Upper lobe of left lung (tissue), 6 donors: ENCODE measurements around the gene IAH1. TPM values are rescaled to one million over a fixed set of nuclear protein-coding genes. Genes with fewer than 3 reads are reported as not detected.

Experiments
- ATAC-seq, 2 donors: fragments of 200-7000 bp; cut with Tn5 transposase; one replicate each; pipeline ENCODE4 v1.9.1; 2022; ENCODE audit warnings: mild to moderate bottlenecking in 2 of 2, moderate library complexity in 2 of 2; ENCODE audit not compliant: low FRiP score in 2 of 2
- DNase-seq, 2 donors: peaks; one replicate each; pipeline ENCODE4 v3.0.0-alpha.2; 2019 to 2020
- H3K27ac ChIP-seq, 4 donors: fragments of 200-600 bp; sonication (generic); one replicate each; pipeline ENCODE4 v1.5.1; 2016 to 2019
- H3K27me3 ChIP-seq, 4 donors: fragments of 200-600 bp; sonication (generic); one replicate each; pipeline ENCODE4 v1.5.1; 2017 to 2019
- H3K36me3 ChIP-seq, 4 donors: fragments of 200-600 bp; sonication (generic); one replicate each; pipeline ENCODE4 v1.5.1; 2016 to 2019
- H3K4me1 ChIP-seq, 4 donors: fragments of 200-600 bp; sonication (generic); one replicate each; pipeline ENCODE4 v1.5.1; 2018 to 2019
- H3K4me3 ChIP-seq, 4 donors: fragments of 200-600 bp; sonication (generic); one replicate each; pipeline ENCODE4 v1.5.1; 2017 to 2019; ENCODE audit warnings: mild to moderate bottlenecking in 2 of 4, moderate library complexity in 1 of 4
- H3K9me3 ChIP-seq, 4 donors: fragments of 200-600 bp; sonication (generic); one replicate each; pipeline ENCODE4 v1.5.1; 2018 to 2019
- EP300 ChIP-seq, 4 donors: sonication (generic); formaldehyde crosslinking; IDR thresholded peaks; one replicate each; pipeline ENCODE4 v1.5.1; 2017; ENCODE audit warnings: antibody characterized with exemption in 4 of 4, control low read depth in 2 of 4
- POLR2A ChIP-seq, 4 donors: fragments of 450-650 bp; IDR thresholded peaks; one replicate each; pipeline ENCODE4 v1.5.1; 2016 to 2017; ENCODE audit warnings: antibody characterized with exemption in 4 of 4, mild to moderate bottlenecking in 2 of 4
- POLR2AphosphoS5 ChIP-seq, 2 donors: sonication (generic); formaldehyde crosslinking; IDR thresholded peaks; one replicate each; pipeline ENCODE4 v1.5.1; 2017; ENCODE audit warnings: antibody characterized with exemption in 2 of 2
- WGBS, 2 donors: methylation state at CpG; one replicate each; pipeline ENCODE4 v1.1.5; 2017 to 2018; 5-methylcytosine and 5-hydroxymethylcytosine counted together
- total RNA-seq, 6 donors: library from RNA; depleted of rRNA in 4 of 6; stranded (reverse); fragments of >200 nt in 4 of 6; gene quantifications; one replicate each; pipeline versions ENCODE4 v1.1.0 to v1.2.1, GENCODE V29; 2016 to 2021
- TF ChIP-seq, protein P1 (sequence below), 6 experiments: fragments of 450-650 bp in 4 of 6; fragments of 200-600 bp in 2 of 6; sonication (generic) in 2 of 6; IDR thresholded peaks; one replicate each; pipeline ENCODE4 v1.5.1; 2016 to 2019; ENCODE audit warnings: antibody characterized with exemption in 6 of 6
- donor health status: DM: no; HTN: no; CAD: no; lungs with moderate emphysema.
- donor health status: DM: no; HTN: yes; CAD: no; lungs with severe emphysema.

The IAH1 gene
- total RNA-seq, 6 donors from 2014 or later = 16.1 to 46.1 (median 39.3) TPM

DNA sequence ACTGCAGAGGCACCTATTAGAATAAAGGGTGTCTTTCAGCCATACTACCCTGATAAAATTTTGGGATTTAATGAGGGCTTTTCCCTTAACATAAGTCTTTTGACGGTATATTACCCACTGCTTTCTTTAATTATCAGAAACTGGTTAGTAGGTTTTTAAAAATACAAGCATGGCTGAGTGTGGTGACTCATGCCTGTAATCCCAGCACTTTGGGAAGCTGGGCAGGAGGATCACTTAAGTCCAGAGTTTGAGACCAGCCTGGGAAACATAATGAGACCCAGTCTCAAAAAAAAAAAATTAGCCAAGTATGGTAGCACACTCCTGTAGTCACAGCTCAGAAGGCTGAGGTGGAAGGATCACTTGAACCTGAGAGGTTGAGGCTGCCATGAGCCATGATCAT is 34.8 kb upstream of the IAH1 start:
- H3K36me3 ChIP-seq = peaks cover 19 to 92% (median 65%) of the 10 kb centered on the region in 4 donors
- H3K27ac ChIP-seq = no peak overlapping the region
- no peaks in the 10 kb centered on the region for H3K4me1 ChIP-seq
- H3K4me3 ChIP-seq = no peak overlapping the region
- no peaks in the 10 kb centered on the region for H3K27me3 ChIP-seq
- 96 to 100% methylated on average over 1 of the region's 1 CpG for WGBS, 2 donors
- no peaks in the 10 kb centered on the region for H3K9me3 ChIP-seq
- DNase-seq (no peak), ATAC-seq (no peak)
- TF ChIP-seq, protein P1, sequence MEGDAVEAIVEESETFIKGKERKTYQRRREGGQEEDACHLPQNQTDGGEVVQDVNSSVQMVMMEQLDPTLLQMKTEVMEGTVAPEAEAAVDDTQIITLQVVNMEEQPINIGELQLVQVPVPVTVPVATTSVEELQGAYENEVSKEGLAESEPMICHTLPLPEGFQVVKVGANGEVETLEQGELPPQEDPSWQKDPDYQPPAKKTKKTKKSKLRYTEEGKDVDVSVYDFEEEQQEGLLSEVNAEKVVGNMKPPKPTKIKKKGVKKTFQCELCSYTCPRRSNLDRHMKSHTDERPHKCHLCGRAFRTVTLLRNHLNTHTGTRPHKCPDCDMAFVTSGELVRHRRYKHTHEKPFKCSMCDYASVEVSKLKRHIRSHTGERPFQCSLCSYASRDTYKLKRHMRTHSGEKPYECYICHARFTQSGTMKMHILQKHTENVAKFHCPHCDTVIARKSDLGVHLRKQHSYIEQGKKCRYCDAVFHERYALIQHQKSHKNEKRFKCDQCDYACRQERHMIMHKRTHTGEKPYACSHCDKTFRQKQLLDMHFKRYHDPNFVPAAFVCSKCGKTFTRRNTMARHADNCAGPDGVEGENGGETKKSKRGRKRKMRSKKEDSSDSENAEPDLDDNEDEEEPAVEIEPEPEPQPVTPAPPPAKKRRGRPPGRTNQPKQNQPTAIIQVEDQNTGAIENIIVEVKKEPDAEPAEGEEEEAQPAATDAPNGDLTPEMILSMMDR (IDR thresholded peaks at IDR 0.05) = no peak
- TF ChIP-seq POLR2AphosphoS5 (IDR thresholded peaks at IDR 0.05) (no peak), POLR2A (IDR thresholded peaks at IDR 0.05) (no peak), EP300 (IDR thresholded peaks at IDR 0.05) (no peak)

DNA sequence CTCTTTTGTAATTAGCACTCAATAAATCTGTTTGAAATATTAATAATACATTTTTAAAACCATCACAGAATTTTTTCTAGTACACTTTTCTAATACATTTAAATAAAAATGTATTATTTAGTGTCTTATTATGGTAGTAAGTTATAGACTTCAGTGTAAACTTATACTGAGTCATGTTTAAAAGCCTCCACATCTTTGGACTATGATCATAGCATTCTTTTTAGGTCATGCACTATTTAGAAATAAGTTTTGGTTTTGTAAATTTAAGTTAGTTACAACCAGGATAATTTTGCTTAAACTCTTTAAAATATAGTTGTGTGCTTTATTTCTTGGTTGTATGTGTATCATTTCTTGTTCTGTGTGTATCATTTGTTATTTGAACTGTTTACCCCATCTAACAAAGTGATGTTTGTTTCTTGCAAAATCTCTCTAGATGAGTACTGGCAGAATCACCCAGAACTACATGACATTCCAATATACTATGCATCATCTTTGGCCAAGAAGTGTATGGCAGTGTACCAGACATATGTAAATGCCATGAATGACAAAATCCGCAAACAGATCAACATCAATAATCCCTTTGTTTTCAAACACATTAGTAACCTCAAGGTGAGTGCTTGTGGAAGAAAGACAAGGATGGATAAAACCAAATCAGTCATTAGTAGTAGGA is 34.2 kb upstream of the IAH1 start:
- TF ChIP-seq EP300 (IDR thresholded peaks at IDR 0.05) = no peak
- H3K9me3 ChIP-seq = no peaks in the 10 kb centered on the region
- no peak for ATAC-seq
- H3K36me3 ChIP-seq = peaks cover 19 to 92% (median 67%) of the 10 kb centered on the region in 4 donors
- no peak overlapping the region for H3K27ac ChIP-seq
- no peak overlapping the region for H3K4me3 ChIP-seq
- no peaks in the 10 kb centered on the region for H3K4me1 ChIP-seq
- DNase-seq = no peak
- no peaks in the 10 kb centered on the region for H3K27me3 ChIP-seq
- WGBS, 2 donors = 95 to 100% methylated on average over 1 of the region's 1 CpG

DNA sequence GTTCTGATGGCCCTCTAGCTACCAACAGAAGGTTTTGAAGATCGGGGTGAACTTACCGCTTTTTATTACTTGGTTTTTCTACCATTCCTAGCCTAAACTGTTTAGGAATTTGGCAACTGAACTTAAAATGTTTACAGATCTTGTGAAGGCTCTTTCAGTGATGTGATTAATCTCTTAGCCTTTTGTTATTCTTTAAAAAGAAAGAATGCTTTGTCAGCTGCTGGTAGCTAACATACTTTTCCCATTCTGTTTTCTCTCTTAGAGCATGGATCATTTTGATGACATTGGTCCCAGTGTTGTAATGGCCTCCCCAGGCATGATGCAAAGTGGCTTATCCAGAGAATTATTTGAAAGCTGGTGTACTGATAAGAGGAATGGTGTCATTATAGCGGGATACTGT is 32.8 kb upstream of the IAH1 start:
- no peak overlapping the region for H3K4me3 ChIP-seq
- no peaks in the 10 kb centered on the region for H3K4me1 ChIP-seq
- H3K9me3 ChIP-seq = no peaks in the 10 kb centered on the region
- TF ChIP-seq POLR2A (IDR thresholded peaks at IDR 0.05) (no peak), EP300 (IDR thresholded peaks at IDR 0.05) (no peak), POLR2AphosphoS5 (IDR thresholded peaks at IDR 0.05) (no peak)
- TF ChIP-seq, protein P1 (IDR thresholded peaks at IDR 0.05) = no peak
- no peak overlapping the region for H3K27ac ChIP-seq
- peaks cover 14 to 88% (median 63%) of the 10 kb centered on the region in 4 donors for H3K36me3 ChIP-seq
- ATAC-seq (no peak), DNase-seq (no peak)
- no peaks in the 10 kb centered on the region for H3K27me3 ChIP-seq
- WGBS, 2 donors = 76 to 96% methylated on average over 3 of the region's 3 CpGs

DNA sequence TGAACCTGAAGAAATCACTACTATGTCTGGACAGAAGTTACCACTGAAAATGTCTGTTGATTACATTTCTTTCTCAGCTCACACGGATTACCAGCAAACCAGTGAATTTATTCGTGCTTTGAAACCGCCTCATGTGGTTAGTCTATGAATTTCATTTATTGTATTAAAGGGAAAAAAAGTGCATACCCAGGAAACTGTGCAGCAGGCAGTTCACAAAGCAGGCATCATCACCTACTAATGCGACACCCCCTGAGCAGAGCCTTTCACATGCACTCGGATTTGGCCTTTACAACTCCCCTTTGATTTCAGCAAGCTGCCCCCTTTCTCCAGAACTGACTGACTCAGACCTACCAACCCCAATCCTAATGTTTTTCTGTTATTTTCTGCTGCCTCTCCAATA is 30.8 kb upstream of the IAH1 start:
- H3K27ac ChIP-seq = no peak overlapping the region
- H3K4me1 ChIP-seq = no peaks in the 10 kb centered on the region
- H3K4me3 ChIP-seq = no peak overlapping the region
- TF ChIP-seq POLR2AphosphoS5 (IDR thresholded peaks at IDR 0.05) (no peak), EP300 (IDR thresholded peaks at IDR 0.05) (no peak), POLR2A (IDR thresholded peaks at IDR 0.05) (no peak)
- TF ChIP-seq, protein P1 (IDR thresholded peaks at IDR 0.05) = no peak
- 88 to 90% methylated on average over 5 of the region's 5 CpGs for WGBS, 2 donors
- no peaks in the 10 kb centered on the region for H3K27me3 ChIP-seq
- peaks cover 10 to 82% (median 55%) of the 10 kb centered on the region in 4 donors for H3K36me3 ChIP-seq
- no peaks in the 10 kb centered on the region for H3K9me3 ChIP-seq
- DNase-seq (no peak), ATAC-seq (no peak)

DNA sequence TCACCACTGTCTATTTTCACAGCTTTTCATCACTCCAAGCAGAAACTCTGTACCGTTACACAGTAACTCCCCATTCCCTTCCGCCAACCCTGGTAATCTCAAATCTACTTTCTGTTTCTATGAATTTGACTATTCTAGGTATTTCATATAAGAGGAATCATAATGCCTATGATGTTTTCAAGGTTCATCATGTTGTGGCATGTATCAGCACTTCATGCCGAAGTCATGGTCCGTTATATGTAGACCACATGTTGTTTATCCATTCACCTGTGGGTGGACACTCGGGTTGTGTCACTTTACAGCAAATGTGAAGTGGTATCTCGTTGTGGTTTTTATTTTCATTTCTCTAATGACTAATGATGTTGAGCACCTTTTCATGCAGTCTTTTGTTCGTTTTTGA is 29.3 kb upstream of the IAH1 start:
- TF ChIP-seq, protein P1 (IDR thresholded peaks at IDR 0.05) = no peak
- TF ChIP-seq POLR2AphosphoS5 (IDR thresholded peaks at IDR 0.05) (no peak), EP300 (IDR thresholded peaks at IDR 0.05) (no peak), POLR2A (IDR thresholded peaks at IDR 0.05) (no peak)

More for the DNA sequence above, 29.3 kb upstream of the IAH1 start:
- DNase-seq = no peak
- Histone ChIP-seq H3K9me3 (no peaks in the 10 kb centered on the region), H3K4me3 (no peak overlapping the region), H3K27me3 (no peaks in the 10 kb centered on the region), H3K4me1 (no peaks in the 10 kb centered on the region), H3K36me3 (peaks cover 10 to 88% (median 59%) of the 10 kb centered on the region in 4 donors), H3K27ac (no peak overlapping the region)
- 93 to 96% methylated on average over 7 of the region's 7 CpGs for WGBS, 2 donors
- ATAC-seq = no peak
